ENCODE data around the gene XRCC4. TPM values are rescaled to one million over a fixed set of nuclear protein-coding genes. Genes with fewer than 3 reads are reported as not detected.

Gene XRCC4
- total and polyA plus RNA-seq, 2 of the 13 experiments (the other 11 are each of a cell fraction or from before 2014, with no cell fraction given): 2.8 to 12.6 TPM

DNA sequence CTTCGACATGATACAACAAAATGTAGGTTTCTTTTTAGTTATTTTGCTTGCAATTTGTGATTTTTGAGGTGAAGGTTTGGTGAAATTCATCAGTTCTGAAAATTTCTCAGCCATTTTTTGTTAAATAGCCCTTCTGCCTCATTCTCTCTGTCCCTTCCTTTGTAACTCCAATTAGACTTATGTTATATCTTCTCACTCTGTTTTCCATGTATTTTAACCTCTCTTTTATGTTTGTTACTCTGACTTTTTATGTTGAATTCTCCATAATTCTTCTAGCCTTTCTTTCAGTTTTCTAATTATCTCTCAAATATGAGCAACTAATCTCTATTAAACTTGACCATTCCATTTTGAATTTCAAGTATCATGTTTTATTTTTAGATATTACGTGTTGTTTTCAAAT, 222.0 kb downstream of the XRCC4 start:
- ATAC-seq: no peak
- no peak overlapping the region for H3K4me3 ChIP-seq (replicated peaks in 1 of 3; ENCODE audit: insufficient read depth in 1 of 3, low read depth in 2 of 3, low read length in 3 of 3)
- no peaks in the 10 kb centered on the region for H3K27me3 ChIP-seq (ENCODE audit: control insufficient read depth in 1 of 2, insufficient read depth in 2 of 2, low read length in 2 of 2)
- H3K27ac ChIP-seq (ENCODE audit: extremely low read length, insufficient read depth, low read length): no peak overlapping the region
- H3K9me3 ChIP-seq (ENCODE audit: low read length): 0 out of 2 replicates have a peak, but pooled peaks cover 4% of the 10 kb centered on the region
- in situ Hi-C loops (cut with HindIII; ENCODE audit: extremely low pct_ligation_motif_present, low pct_unique_long_range_greater_than_20kb): no loop called here
- no peaks in the 10 kb centered on the region for H4K20me1 ChIP-seq (ENCODE audit: insufficient read depth, low read length)
- DNase-seq (ENCODE audit: low spot score): no peak
- ChIA-PET CTCF (ENCODE audit: low intra/inter-chr PET ratio, low total read pairs) (no interaction called here), POLR2A (no interaction called here)
- no TSS peak for BruUV-seq (replicated peaks)
- H3K9ac ChIP-seq (ENCODE audit: insufficient read depth, low read depth, low read length): no peak overlapping the region
- FAIRE-seq: no peak
- WGBS (ENCODE audit: low lambda C conversion rate): 58% methylated on average over 2 of the region's 2 CpGs
- H3K79me2 ChIP-seq (ENCODE audit: insufficient read depth, low read length): no peaks in the 10 kb centered on the region
- H3K36me3 ChIP-seq (replicated peaks in 1 of 2; ENCODE audit: control insufficient read depth in 1 of 2, insufficient read depth in 2 of 2, low read length in 2 of 2): no peaks in the 10 kb centered on the region
- peaks cover 9% of the 10 kb centered on the region for H3K4me1 ChIP-seq (ENCODE audit: insufficient read depth, low read length)
- intact Hi-C loops (cut with micrococcal nuclease; ENCODE audit: unreplicated experiment): no loop called here
- H3K4me2 ChIP-seq (ENCODE audit: low read depth, low read length): no peak overlapping the region
- H2AFZ ChIP-seq (ENCODE audit: low read length): no peak overlapping the region
- TF ChIP-seq NFATC3 (CRISPR knock-in tag; IDR thresholded peaks at IDR 0.05) (no peak), ARID2 (CRISPR knock-in tag; IDR thresholded peaks at IDR 0.05; ENCODE audit: borderline replicate concordance) (no peak), RARG (CRISPR knock-in tag; IDR thresholded peaks at IDR 0.05; ENCODE audit: low read depth) (no peak), PTBP1 (IDR thresholded peaks at IDR 0.05; ENCODE audit: low read depth, low read length, poor library complexity, severe bottlenecking) (no peak), ZFP82 (CRISPR knock-in tag; IDR thresholded peaks at IDR 0.05; ENCODE audit: borderline replicate concordance) (no peak), MEIS2 (CRISPR knock-in tag; IDR thresholded peaks at IDR 0.05) (no peak), SMARCE1 (IDR thresholded peaks at IDR 0.05; ENCODE audit: borderline replicate concordance) (no peak), ZNF530 (CRISPR knock-in tag; IDR thresholded peaks at IDR 0.05; ENCODE audit: low read depth) (no peak)
- TF ChIP-seq, protein P1, sequence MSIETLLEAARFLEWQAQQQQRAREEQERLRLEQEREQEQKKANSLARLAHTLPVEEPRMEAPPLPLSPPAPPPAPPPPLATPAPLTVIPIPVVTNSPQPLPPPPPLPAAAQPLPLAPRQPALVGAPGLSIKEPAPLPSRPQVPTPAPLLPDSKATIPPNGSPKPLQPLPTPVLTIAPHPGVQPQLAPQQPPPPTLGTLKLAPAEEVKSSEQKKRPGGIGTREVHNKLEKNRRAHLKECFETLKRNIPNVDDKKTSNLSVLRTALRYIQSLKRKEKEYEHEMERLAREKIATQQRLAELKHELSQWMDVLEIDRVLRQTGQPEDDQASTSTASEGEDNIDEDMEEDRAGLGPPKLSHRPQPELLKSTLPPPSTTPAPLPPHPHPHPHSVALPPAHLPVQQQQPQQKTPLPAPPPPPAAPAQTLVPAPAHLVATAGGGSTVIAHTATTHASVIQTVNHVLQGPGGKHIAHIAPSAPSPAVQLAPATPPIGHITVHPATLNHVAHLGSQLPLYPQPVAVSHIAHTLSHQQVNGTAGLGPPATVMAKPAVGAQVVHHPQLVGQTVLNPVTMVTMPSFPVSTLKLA (IDR thresholded peaks at IDR 0.05): no peak
